Endodermal cell (in vitro differentiated cells): ENCODE data around the gene APBB1IP. TPM values are rescaled to one million over a fixed set of nuclear protein-coding genes. Genes with fewer than 3 reads are reported as not detected.
"Not testable (repeated sequence)": the region's sequence is repeated elsewhere in the genome, so short reads cannot be mapped to it uniquely, and the experiment has no call there.

Experiments used
- DNase-seq: peaks from one replicate; pipeline ENCODE4 v3.0.0-alpha.2; 2017
- H3K27ac ChIP-seq: 2 replicates; pipeline ENCODE4 v1.5.1; 2013; ENCODE audit warnings: mild to moderate bottlenecking, low read depth, low read length, moderate library complexity
- H3K27me3 ChIP-seq: 2 replicates; pipeline ENCODE4 v1.6.1; 2013; ENCODE audit warnings: mild to moderate bottlenecking, low read length, moderate library complexity; ENCODE audit not compliant: insufficient read depth, control insufficient read depth, poor library complexity, severe bottlenecking
- H3K36me3 ChIP-seq: 2 replicates; pipeline ENCODE4 v1.7.0; 2013; ENCODE audit warnings: mild to moderate bottlenecking, low read length, moderate library complexity; ENCODE audit not compliant: control insufficient read depth, insufficient read depth
- H3K4me1 ChIP-seq: one replicate; pipeline ENCODE4 v1.7.0; 2013; ENCODE audit warnings: low read length; ENCODE audit not compliant: control insufficient read depth, insufficient read depth
- H3K4me3 ChIP-seq: 2 replicates; pipeline ENCODE4 v1.5.1; 2013; ENCODE audit warnings: mild to moderate bottlenecking, low read length, moderate library complexity
- H3K9ac ChIP-seq: 2 replicates; pipeline ENCODE4 v1.6.1; 2013; ENCODE audit warnings: mild to moderate bottlenecking, low read length, moderate library complexity; ENCODE audit not compliant: poor library complexity, severe bottlenecking; ENCODE audit errors: extremely low read depth
- H3K9me3 ChIP-seq: 2 replicates; pipeline ENCODE4 v1.6.1; 2013; ENCODE audit warnings: mild to moderate bottlenecking, low read length, moderate library complexity; ENCODE audit not compliant: control insufficient read depth
- H3K27ac Mint-ChIP-seq: 2 replicates; pipeline ENCODE4 v1.8.0; 2020; ENCODE audit warnings: mixed read lengths
- H3K27me3 Mint-ChIP-seq: 2 replicates; pipeline ENCODE4 v1.8.0; 2021; ENCODE audit warnings: mild to moderate bottlenecking, mixed read lengths; ENCODE audit not compliant: insufficient read depth
- H3K36me3 Mint-ChIP-seq: 2 replicates; pipeline ENCODE4 v1.8.0; 2020; ENCODE audit warnings: low read depth, mixed read lengths
- H3K4me1 Mint-ChIP-seq: 2 replicates; pipeline ENCODE4 v1.8.0; 2020; ENCODE audit warnings: mixed read lengths
- H3K4me3 Mint-ChIP-seq: 2 replicates; pipeline ENCODE4 v1.8.0; 2020; ENCODE audit warnings: mild to moderate bottlenecking, moderate library complexity, mixed read lengths
- H3K9me3 Mint-ChIP-seq: 2 replicates; pipeline ENCODE4 v1.8.0; 2020; ENCODE audit warnings: mild to moderate bottlenecking, mixed read lengths
- CTCF ChIP-seq: fragments of 200-600 bp; sonication (generic); conservative IDR thresholded peaks from 2 replicates; pipeline ENCODE4 v1.5.0; 2021; ENCODE audit warnings: antibody characterized with exemption, mild to moderate bottlenecking
- WGBS, 2 experiments: methylation state at CpG; one replicate each; pipeline versions ENCODE4 v1.1.5 to v1.1.7; 2013; ENCODE audit warnings: missing lambda C conversion rate in 2 of 2, mixed read lengths in 1 of 2; ENCODE audit not compliant: insufficient coverage in 1 of 2, insufficient read length in 1 of 2; 5-methylcytosine and 5-hydroxymethylcytosine counted together
- total RNA-seq, 2 donors: library from RNA; stranded (reverse); fragmentation: NEBNext Ultra II Directional in 1 of 2; extraction: Animal tissue kit (Norgen Biotek cat#: 25700) in 1 of 2; gene quantifications; 2 replicates in 1 of 2; 3 replicates in 1 of 2; pipeline ENCODE4 v1.2.1, GENCODE V29; 2021

Gene APBB1IP
- total RNA-seq, 2 donors from 2014 or later: 0.24 TPM

- H3K27ac Mint-ChIP-seq: no peak overlapping the region
Observed at GRCh38 chr10:26391701-26392695, 46.1 kb upstream of the APBB1IP start.

GRCh38 chr10:26398353-26398752 lies 39.8 kb upstream of the APBB1IP start:
- not testable (repeated sequence) for H3K4me3 ChIP-seq, H3K4me3 Mint-ChIP-seq, H3K36me3 ChIP-seq, H3K4me1 Mint-ChIP-seq, H3K27ac ChIP-seq, H3K27ac Mint-ChIP-seq, DNase-seq, H3K9ac ChIP-seq, H3K9me3 Mint-ChIP-seq, H3K9me3 ChIP-seq, H3K36me3 Mint-ChIP-seq, H3K4me1 ChIP-seq, H3K27me3 Mint-ChIP-seq, H3K27me3 ChIP-seq
- WGBS, 2 experiments: 92% methylated on average over 1 of the region's 2 CpGs; no CpG with 5 or more reads in 1 of the 2 experiments

More at GRCh38 chr10:26391701-26392695, 46.1 kb upstream of the APBB1IP start:
- no peak overlapping the region for H3K9ac ChIP-seq
- Mint-ChIP-seq H3K36me3 (no peaks in the 10 kb centered on the region), H3K4me1 (peaks cover 4% of the 10 kb centered on the region), H3K4me3 (peak overlapping the region; percentile 34), H3K9me3 (peaks cover 3% of the 10 kb centered on the region), H3K27me3 (peaks cover 20% of the 10 kb centered on the region)
- DNase-seq: peak; percentile 75
- no peak overlapping the region for H3K27ac ChIP-seq
- H3K27me3 ChIP-seq: peaks cover 20% of the 10 kb centered on the region
- no peak overlapping the region for H3K4me3 ChIP-seq
- no peaks in the 10 kb centered on the region for H3K4me1 ChIP-seq
- H3K36me3 ChIP-seq: no peaks in the 10 kb centered on the region
- no peaks in the 10 kb centered on the region for H3K9me3 ChIP-seq
- WGBS, 2 experiments: 46 to 70% methylated on average over 15 to 69 of the region's 69 CpGs
- TF ChIP-seq CTCF: peak; percentile 16

GRCh38 chr10:26407406-26407969 lies 30.7 kb upstream of the APBB1IP start:
- no peaks in the 10 kb centered on the region for H3K4me1 ChIP-seq
- no peak for DNase-seq
- no peak overlapping the region for H3K27ac ChIP-seq
- no peak overlapping the region for H3K4me3 ChIP-seq
- no peaks in the 10 kb centered on the region for H3K9me3 ChIP-seq
- WGBS, 2 experiments: 97% methylated on average over 2 of the region's 2 CpGs; no CpG with 5 or more reads in 1 of the 2 experiments
- no peak overlapping the region for H3K9ac ChIP-seq
- H3K27ac Mint-ChIP-seq: no peak overlapping the region
- no peaks in the 10 kb centered on the region for H3K9me3 Mint-ChIP-seq
- no peaks in the 10 kb centered on the region for H3K4me1 Mint-ChIP-seq
- no peak for TF ChIP-seq CTCF
- H3K36me3 ChIP-seq: no peaks in the 10 kb centered on the region
- no peak overlapping the region for H3K4me3 Mint-ChIP-seq
- no peaks in the 10 kb centered on the region for H3K36me3 Mint-ChIP-seq
- H3K27me3 Mint-ChIP-seq: peaks cover 2% of the 10 kb centered on the region
- no peaks in the 10 kb centered on the region for H3K27me3 ChIP-seq
